ENCODE data around the gene PKD1L1. TPM values are rescaled to one million over a fixed set of nuclear protein-coding genes. Genes with fewer than 3 reads are reported as not detected.
"Not testable (repeated sequence)": the region's sequence is repeated elsewhere in the genome, so short reads cannot be mapped to it uniquely, and the experiment has no call there.

Gene PKD1L1
- total and polyA plus RNA-seq, 4 donors = 0.52 to 1.2 TPM; not detected in 2

DNA sequence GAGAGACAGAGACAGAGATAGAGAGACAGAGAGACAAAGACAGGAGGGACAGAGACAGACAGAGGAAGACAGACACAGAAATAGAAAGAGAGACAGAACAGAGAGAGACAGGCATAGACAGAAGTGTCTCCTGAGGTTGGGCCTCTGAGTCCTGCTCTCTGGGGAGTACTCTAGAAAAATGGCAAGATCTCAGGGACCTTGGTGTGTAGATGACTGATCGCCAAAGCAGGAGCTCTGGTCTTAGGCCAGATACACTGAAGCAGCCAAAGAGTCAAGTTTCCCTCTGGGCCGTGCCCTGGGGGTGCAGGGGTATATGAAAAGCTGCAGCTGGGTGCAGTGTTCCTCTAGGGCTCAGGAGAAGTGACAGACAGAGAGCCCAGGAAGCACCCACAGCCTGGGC is 189.7 kb downstream of the PKD1L1 start:
- intact Hi-C loops (cut with DNase I) = loop anchor here (5.0 to 10.0 kb wide), 2 partner anchors 64 to 66 kb away; no protein-coding TSS in a partner anchor

DNA sequence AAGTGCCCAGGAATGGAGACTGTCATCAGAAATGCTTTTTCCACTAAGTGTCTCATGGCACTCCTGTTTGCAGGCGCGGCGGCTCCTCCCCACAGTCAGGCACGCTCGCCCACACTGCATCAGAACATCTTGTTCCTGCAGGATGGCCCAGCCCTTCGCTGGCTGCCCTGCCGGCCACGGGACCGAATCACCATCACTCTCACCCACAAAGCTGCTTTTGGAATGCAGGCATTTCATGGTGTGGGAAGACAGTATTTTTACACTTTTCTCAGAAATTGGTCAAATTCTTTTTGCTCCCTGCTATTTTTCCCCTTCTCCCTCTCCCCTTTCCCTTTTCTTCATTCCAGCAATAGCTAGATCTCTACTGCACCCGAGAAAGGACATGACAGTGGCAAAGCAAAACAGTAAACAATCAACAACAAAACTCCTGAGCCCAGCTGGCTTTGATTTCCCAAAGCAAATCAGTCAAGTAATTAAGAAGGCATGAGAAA is 190.3 kb downstream of the PKD1L1 start:
- Histone ChIP-seq H3K27me3 (ENCODE audit: control insufficient read depth in 1 of 2, insufficient read depth in 2 of 2, low read length in 1 of 2) (no peaks in the 10 kb centered on the region), H3K4me1 (ENCODE audit: control insufficient read depth in 1 of 2, insufficient read depth in 2 of 2, low read length in 2 of 2) (peaks cover 3 to 5% of the 10 kb centered on the region in 2 donors), H3K27ac (ENCODE audit: low read depth in 1 of 2, low read length in 2 of 2) (peak overlapping the region; percentile 80 to 96), H3K9me3 (ENCODE audit: control insufficient read depth, low read length) (no peaks in the 10 kb centered on the region), H3K4me3 (ENCODE audit: low read length in 2 of 2) (no peak overlapping the region), H3K36me3 (ENCODE audit: control insufficient read depth in 1 of 2, insufficient read depth in 2 of 2, low read length in 1 of 2) (no peaks in the 10 kb centered on the region)
- 11 to 13% methylated on average over 10 of the region's 10 CpGs for WGBS, 2 donors
- intact Hi-C loops (cut with DNase I) = loop anchor here (5.0 to 10.0 kb wide), 2 partner anchors 63 to 66 kb away; no protein-coding TSS in a partner anchor
- ATAC-seq (ENCODE audit: low FRiP score) (peak; percentile 74), DNase-seq (peak; percentile 78 to 91)

More for the DNA sequence above, 189.7 kb downstream of the PKD1L1 start:
- peak; percentile 64 for ATAC-seq (ENCODE audit: low FRiP score)
- Histone ChIP-seq H3K4me1 (ENCODE audit: control insufficient read depth in 1 of 2, insufficient read depth in 2 of 2, low read length in 2 of 2) (peaks cover 3 to 5% of the 10 kb centered on the region in 2 donors), H3K36me3 (ENCODE audit: control insufficient read depth in 1 of 2, insufficient read depth in 2 of 2, low read length in 1 of 2) (no peaks in the 10 kb centered on the region), H3K27ac (ENCODE audit: low read depth in 1 of 2, low read length in 2 of 2) (peak overlapping the region; percentile 80 to 96), H3K27me3 (ENCODE audit: control insufficient read depth in 1 of 2, insufficient read depth in 2 of 2, low read length in 1 of 2) (no peaks in the 10 kb centered on the region), H3K9me3 (ENCODE audit: control insufficient read depth, low read length) (no peaks in the 10 kb centered on the region), H3K4me3 (ENCODE audit: low read length in 2 of 2) (no peak overlapping the region)
- 0 to 4% methylated on average over 2 of the region's 2 CpGs for WGBS, 2 donors
- no peak for DNase-seq

DNA sequence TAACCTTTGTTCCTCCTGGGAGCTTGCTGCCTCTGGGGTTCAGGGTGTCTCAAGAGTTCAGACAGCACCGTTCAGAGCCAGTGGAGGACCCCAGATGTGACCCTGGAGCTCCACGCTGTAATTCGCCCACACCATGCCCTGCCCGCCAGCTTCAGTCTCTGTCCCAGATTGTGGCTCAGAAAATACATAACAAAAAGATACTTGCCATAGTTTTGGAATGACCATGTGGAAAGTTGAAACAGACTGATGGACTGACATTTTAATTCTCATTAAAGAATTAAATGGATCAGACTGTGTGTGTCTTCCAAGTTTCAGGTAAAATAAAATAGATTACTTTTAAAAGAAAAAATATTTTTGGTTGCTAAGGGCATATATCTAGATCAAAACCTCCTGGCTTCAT is 191.6 kb downstream of the PKD1L1 start:
- H3K4me1 ChIP-seq (ENCODE audit: control insufficient read depth in 1 of 2, insufficient read depth in 2 of 2, low read length in 2 of 2) = peaks cover 3 to 5% of the 10 kb centered on the region in 2 donors
- no peaks in the 10 kb centered on the region for H3K27me3 ChIP-seq (ENCODE audit: control insufficient read depth in 1 of 2, insufficient read depth in 2 of 2, low read length in 1 of 2)
- no peak for ATAC-seq (ENCODE audit: low FRiP score)
- intact Hi-C loops (cut with DNase I) = loop anchor here (5.0 to 10.0 kb wide), 2 partner anchors 62 to 64 kb away; no protein-coding TSS in a partner anchor
- no peak overlapping the region for H3K27ac ChIP-seq (ENCODE audit: low read depth in 1 of 2, low read length in 2 of 2)
- DNase-seq = no peak
- WGBS, 2 donors = 79 to 84% methylated on average over 4 of the region's 4 CpGs
- no peaks in the 10 kb centered on the region for H3K9me3 ChIP-seq (ENCODE audit: control insufficient read depth, low read length)
- no peaks in the 10 kb centered on the region for H3K36me3 ChIP-seq (ENCODE audit: control insufficient read depth in 1 of 2, insufficient read depth in 2 of 2, low read length in 1 of 2)
- H3K4me3 ChIP-seq (ENCODE audit: low read length in 2 of 2) = no peak overlapping the region

DNA sequence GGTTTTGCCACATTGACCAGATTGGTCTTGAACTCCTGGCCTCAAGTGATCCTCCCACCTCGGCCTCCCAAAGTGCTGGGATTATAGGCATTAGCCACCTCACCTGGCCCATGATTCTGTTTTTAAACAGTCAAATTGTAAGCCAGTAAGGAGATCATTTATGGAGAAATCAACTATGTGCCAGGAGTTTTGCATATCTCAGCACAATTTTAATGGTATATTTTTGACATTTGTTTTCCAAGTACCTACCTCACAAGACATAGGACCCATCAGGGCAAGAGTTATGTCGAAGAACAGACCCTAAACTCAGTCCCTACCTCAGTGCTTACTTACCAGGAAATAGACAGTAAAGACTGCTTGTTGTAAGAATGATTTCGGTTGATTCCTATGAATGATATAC is 193.0 kb downstream of the PKD1L1 start:
- WGBS, 2 donors = 64 to 75% methylated on average over 3 of the region's 3 CpGs
- H3K36me3 ChIP-seq (ENCODE audit: control insufficient read depth in 1 of 2, insufficient read depth in 2 of 2, low read length in 1 of 2) = no peaks in the 10 kb centered on the region
- H3K27ac ChIP-seq (ENCODE audit: low read depth in 1 of 2, low read length in 2 of 2) = no peak overlapping the region
- H3K27me3 ChIP-seq (ENCODE audit: control insufficient read depth in 1 of 2, insufficient read depth in 2 of 2, low read length in 1 of 2) = no peaks in the 10 kb centered on the region
- DNase-seq (no peak), ATAC-seq (ENCODE audit: low FRiP score) (no peak)
- H3K9me3 ChIP-seq (ENCODE audit: control insufficient read depth, low read length) = no peaks in the 10 kb centered on the region
- peaks cover 3 to 5% of the 10 kb centered on the region in 2 donors for H3K4me1 ChIP-seq (ENCODE audit: control insufficient read depth in 1 of 2, insufficient read depth in 2 of 2, low read length in 2 of 2)
- no peak overlapping the region for H3K4me3 ChIP-seq (ENCODE audit: low read length in 2 of 2)
- intact Hi-C loops (cut with DNase I) = loop anchor here (5.0 to 10.0 kb wide), 2 partner anchors 60 to 63 kb away; no protein-coding TSS in a partner anchor

DNA sequence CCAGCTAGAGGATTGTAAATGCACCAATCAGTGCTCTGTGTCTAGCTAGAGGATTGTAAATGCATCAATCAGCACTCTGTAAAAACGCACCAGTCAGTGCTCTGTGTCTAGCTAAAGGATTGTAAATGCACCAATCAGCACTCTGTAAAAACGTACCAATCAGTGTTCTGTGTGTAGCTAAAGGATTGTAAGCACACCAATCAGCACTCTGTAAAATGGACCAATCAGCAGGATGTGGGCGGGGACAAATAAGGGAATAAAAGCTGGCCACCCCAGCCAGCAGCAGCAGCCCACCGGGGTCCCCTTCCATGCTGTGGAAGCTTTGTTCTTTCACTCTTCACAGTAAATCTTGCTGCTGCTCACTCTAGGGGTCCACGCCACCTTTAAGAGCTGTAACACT is 196.5 kb downstream of the PKD1L1 start:
- not testable (repeated sequence) for H3K27ac ChIP-seq (ENCODE audit: low read depth in 1 of 2, low read length in 2 of 2); H3K4me1 ChIP-seq (ENCODE audit: control insufficient read depth in 1 of 2, insufficient read depth in 2 of 2, low read length in 2 of 2); H3K9me3 ChIP-seq (ENCODE audit: control insufficient read depth, low read length); ATAC-seq (ENCODE audit: low FRiP score); H3K36me3 ChIP-seq (ENCODE audit: control insufficient read depth in 1 of 2, insufficient read depth in 2 of 2, low read length in 1 of 2); H3K4me3 ChIP-seq (ENCODE audit: low read length in 2 of 2); H3K27me3 ChIP-seq (ENCODE audit: control insufficient read depth in 1 of 2, insufficient read depth in 2 of 2, low read length in 1 of 2); DNase-seq
- 78 to 90% methylated on average over 5 of the region's 5 CpGs for WGBS, 2 donors
- intact Hi-C loops (cut with DNase I) = loop anchor here in 1 of 2 donors (10.0 kb wide), 1 partner anchor 57 kb away; no protein-coding TSS in a partner anchor

DNA sequence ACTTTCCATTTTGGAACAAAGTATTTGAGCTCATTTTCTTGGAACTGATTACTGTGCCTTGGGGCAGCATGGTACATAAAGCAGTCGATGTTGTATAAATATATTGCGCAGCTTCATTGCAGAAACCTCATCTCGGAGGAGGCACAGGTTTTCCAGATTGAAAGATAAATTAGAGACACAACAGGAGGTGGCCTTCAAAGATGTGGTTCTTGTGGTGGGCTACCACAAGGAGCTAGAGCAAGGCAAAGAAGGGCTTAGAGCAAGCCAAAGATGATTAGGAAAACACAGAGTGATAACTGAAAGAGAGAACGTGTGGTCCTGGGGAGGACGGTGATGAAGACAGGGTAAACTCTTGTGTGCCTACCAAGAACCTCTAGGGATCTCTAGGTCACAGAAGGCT is 197.2 kb downstream of the PKD1L1 start:
- ATAC-seq (ENCODE audit: low FRiP score) = no peak
- peak overlapping the region in 1 of 2 donors; percentile 20 for H3K27ac ChIP-seq (ENCODE audit: low read depth in 1 of 2, low read length in 2 of 2)
- no peak for DNase-seq
- H3K27me3 ChIP-seq (ENCODE audit: control insufficient read depth in 1 of 2, insufficient read depth in 2 of 2, low read length in 1 of 2) = no peaks in the 10 kb centered on the region
- H3K9me3 ChIP-seq (ENCODE audit: control insufficient read depth, low read length) = no peaks in the 10 kb centered on the region
- intact Hi-C loops (cut with DNase I) = loop anchor here in 1 of 2 donors (10.0 kb wide), 1 partner anchor 56 kb away; no protein-coding TSS in a partner anchor
- H3K36me3 ChIP-seq (ENCODE audit: control insufficient read depth in 1 of 2, insufficient read depth in 2 of 2, low read length in 1 of 2) = no peaks in the 10 kb centered on the region
- no peaks in the 10 kb centered on the region for H3K4me1 ChIP-seq (ENCODE audit: control insufficient read depth in 1 of 2, insufficient read depth in 2 of 2, low read length in 2 of 2)
- WGBS, 2 donors = 12 to 19% methylated on average over 5 of the region's 5 CpGs
- H3K4me3 ChIP-seq (ENCODE audit: low read length in 2 of 2) = no peak overlapping the region

DNA sequence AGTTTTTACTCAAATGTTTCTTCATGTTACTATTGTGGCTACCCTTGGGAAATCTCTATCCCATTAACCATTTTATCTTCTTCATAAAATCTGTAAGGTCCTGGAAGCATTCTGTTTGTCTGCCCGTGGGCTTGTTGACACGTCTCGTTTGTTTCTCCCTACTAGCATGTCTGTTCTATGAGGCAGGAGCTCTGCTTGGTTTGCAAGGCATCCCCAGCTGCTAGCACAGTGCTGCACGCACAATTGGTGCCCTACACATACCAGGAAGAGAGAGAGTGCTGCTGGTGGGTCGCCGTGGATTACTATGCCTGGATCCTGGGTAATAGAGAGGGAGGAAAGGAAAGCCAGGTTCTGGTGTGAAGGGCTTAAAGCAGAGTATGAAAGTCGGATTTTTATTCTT is 200.2 kb downstream of the PKD1L1 start:
- peak in 1 of 2 donors; percentile 23 for DNase-seq
- no peaks in the 10 kb centered on the region for H3K36me3 ChIP-seq (ENCODE audit: control insufficient read depth in 1 of 2, insufficient read depth in 2 of 2, low read length in 1 of 2)
- WGBS, 2 donors = 88 to 91% methylated on average over 7 of the region's 7 CpGs
- ATAC-seq (ENCODE audit: low FRiP score) = no peak
- no peaks in the 10 kb centered on the region for H3K27me3 ChIP-seq (ENCODE audit: control insufficient read depth in 1 of 2, insufficient read depth in 2 of 2, low read length in 1 of 2)
- intact Hi-C loops (cut with DNase I) = no loop called here
- H3K9me3 ChIP-seq (ENCODE audit: control insufficient read depth, low read length) = no peaks in the 10 kb centered on the region
- H3K4me1 ChIP-seq (ENCODE audit: control insufficient read depth in 1 of 2, insufficient read depth in 2 of 2, low read length in 2 of 2) = no peaks in the 10 kb centered on the region
- H3K4me3 ChIP-seq (ENCODE audit: low read length in 2 of 2) = no peak overlapping the region
- no peak overlapping the region for H3K27ac ChIP-seq (ENCODE audit: low read depth in 1 of 2, low read length in 2 of 2)

DNA sequence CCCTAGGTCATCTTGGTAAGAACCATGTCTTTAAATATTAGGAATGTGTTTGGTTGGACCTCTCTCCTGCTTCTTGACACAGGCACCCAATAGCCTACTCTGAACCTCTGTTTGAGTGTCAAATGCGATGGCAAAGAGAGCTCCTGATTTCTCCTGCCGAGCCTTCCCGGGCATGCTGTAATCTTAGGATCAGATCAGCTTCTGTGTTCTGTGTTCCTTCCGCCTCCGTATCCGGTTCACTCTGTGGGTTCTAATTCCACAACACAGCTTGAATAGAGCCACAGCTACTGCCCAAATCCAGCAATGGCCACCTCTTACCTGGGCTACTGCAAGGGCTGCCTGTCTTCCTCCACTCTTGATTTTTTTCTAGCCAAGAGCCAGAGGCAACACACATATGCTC is 201.1 kb downstream of the PKD1L1 start:
- H3K27ac ChIP-seq (ENCODE audit: low read depth in 1 of 2, low read length in 2 of 2) = no peak overlapping the region
- no peaks in the 10 kb centered on the region for H3K4me1 ChIP-seq (ENCODE audit: control insufficient read depth in 1 of 2, insufficient read depth in 2 of 2, low read length in 2 of 2)
- H3K27me3 ChIP-seq (ENCODE audit: control insufficient read depth in 1 of 2, insufficient read depth in 2 of 2, low read length in 1 of 2) = no peaks in the 10 kb centered on the region
- no peaks in the 10 kb centered on the region for H3K36me3 ChIP-seq (ENCODE audit: control insufficient read depth in 1 of 2, insufficient read depth in 2 of 2, low read length in 1 of 2)
- intact Hi-C loops (cut with DNase I) = no loop called here
- H3K9me3 ChIP-seq (ENCODE audit: control insufficient read depth, low read length) = no peaks in the 10 kb centered on the region
- H3K4me3 ChIP-seq (ENCODE audit: low read length in 2 of 2) = no peak overlapping the region
- DNase-seq (no peak), ATAC-seq (ENCODE audit: low FRiP score) (no peak)
- 95 to 96% methylated on average over 6 of the region's 6 CpGs for WGBS, 2 donors

DNA sequence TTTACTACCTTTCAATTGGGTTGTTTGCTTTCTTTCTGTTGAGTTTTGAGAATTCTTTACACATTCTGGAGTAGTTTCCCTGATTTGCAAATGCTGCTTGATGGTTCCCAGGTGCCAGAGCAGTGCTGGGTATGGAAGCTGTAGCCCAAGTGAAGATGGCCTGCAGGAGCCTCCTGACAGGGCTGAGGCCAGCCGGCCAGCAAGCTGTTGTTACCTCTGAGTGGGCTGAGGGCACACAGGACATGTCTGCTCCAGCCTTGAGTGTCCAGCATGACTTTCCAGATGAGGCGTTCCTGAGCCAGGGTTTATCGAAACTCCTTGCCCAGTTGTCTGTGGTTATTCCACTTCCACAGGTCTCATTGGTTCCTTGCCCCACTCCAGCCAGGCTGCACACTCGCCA is 201.8 kb downstream of the PKD1L1 start:
- ATAC-seq (ENCODE audit: low FRiP score) (no peak), DNase-seq (peak in 1 of 2 donors; percentile 58)
- intact Hi-C loops (cut with DNase I) = no loop called here
- H3K27ac ChIP-seq (ENCODE audit: low read depth in 1 of 2, low read length in 2 of 2) = no peak overlapping the region
- no peaks in the 10 kb centered on the region for H3K27me3 ChIP-seq (ENCODE audit: control insufficient read depth in 1 of 2, insufficient read depth in 2 of 2, low read length in 1 of 2)
- WGBS, 2 donors = 73 to 100% methylated on average over 3 to 4 of the region's 4 CpGs
- no peaks in the 10 kb centered on the region for H3K36me3 ChIP-seq (ENCODE audit: control insufficient read depth in 1 of 2, insufficient read depth in 2 of 2, low read length in 1 of 2)
- H3K9me3 ChIP-seq (ENCODE audit: control insufficient read depth, low read length) = no peaks in the 10 kb centered on the region
- H3K4me3 ChIP-seq (ENCODE audit: low read length in 2 of 2) = no peak overlapping the region
- no peaks in the 10 kb centered on the region for H3K4me1 ChIP-seq (ENCODE audit: control insufficient read depth in 1 of 2, insufficient read depth in 2 of 2, low read length in 2 of 2)
